ENCODE results near the gene MYORG.
A peak's percentile ranks its signal among the peaks of the same experiment; 100 is the strongest.

MYORG gene

GRCh38 chr9:34332076-34332964, 44.4 kb downstream of the MYORG start:
- DNase-seq = no peak

DNA sequence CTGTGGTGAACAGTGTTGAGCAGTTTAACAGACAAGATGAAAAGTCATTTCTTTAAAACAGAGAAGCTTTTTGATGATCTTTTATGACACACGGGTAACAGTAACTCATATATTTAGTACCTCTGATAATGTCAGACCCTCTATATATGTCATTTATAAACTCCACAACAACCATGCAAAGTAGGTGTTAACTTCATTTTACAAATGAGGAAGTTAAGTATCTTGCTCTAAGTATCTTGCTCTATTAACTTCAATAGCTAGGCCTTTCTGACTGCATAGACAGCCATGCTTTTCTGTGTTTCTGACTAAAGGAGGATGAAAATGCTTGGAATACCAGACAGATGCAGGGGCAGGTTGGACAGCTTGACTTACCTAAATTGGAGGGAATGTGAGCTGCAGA, 45.5 kb downstream of the MYORG start:
- DNase-seq = no peak

GRCh38 chr9:34328987-34329832, 47.5 kb downstream of the MYORG start, which contains the start of the genes KIF24 and NUDT2:
KIF24 (minus strand) TSS chr9:34329268; CDS start chr9:34311346, 17,922 bp downstream.
NUDT2 (plus strand) TSS chr9:34329569; CDS start chr9:34339040, 9,471 bp downstream.
- DNase-seq = peak; percentile 99

- no peak for DNase-seq
Measured at GRCh38 chr9:34328500-34328986, 48.2 kb downstream of the MYORG start.

DNA sequence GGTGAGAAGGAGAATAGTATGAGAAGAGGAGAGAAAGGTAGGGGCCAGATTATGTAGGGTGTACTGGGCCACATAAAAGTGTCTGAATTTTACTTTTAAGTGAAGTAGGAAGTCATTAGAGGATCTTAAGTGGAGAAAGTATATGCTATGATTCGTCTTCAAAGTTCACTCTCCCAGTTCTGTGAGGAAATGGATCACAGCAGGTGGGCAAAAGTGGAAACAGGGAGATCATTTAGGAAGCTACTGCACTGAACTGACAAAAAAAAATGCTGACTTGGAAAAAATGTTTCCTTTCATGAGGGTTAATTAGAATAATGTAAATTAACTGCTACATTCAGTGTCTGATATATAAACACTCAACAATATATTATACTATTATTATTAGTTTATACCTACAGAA, 50.0 kb downstream of the MYORG start:
- DNase-seq = no peak

GRCh38 chr9:34322899-34323591, 53.7 kb downstream of the MYORG start:
- DNase-seq = no peak

DNA sequence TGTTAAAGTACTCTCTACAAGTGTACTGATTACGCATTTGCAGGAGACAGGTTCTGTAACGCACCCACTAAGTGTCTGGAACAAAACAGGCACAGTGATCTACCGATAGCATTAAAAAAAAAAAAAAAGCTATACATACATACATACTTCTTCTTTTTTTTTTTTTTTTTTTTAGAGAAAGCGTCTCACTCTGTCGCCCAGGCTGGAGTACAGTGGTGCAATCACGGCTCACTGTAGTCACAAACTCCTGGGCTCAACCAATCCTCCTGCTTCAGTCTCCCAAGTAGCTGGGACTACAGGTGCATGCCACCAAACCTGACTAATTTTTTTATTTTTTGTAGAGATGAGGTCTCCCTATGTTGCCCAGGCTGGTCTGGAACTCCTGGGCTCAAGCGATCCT, 55.2 kb downstream of the MYORG start:
- DNase-seq = no peak

GRCh38 chr9:34318163-34318790, 58.4 kb downstream of the MYORG start:
- DNase-seq = no peak

- DNase-seq = no peak
Measured at GRCh38 chr9:34317436-34317835, 59.3 kb downstream of the MYORG start.
